OCI-LY3 (cell line): ENCODE results near the gene SEPTIN1.

ENCODE experiments used
- EZH2phosphoT487 ChIP-seq: fragments of 200-600 bp; shearing (Covaris generic); IDR thresholded peaks from 2 replicates; pipeline ENCODE4 v1.6.1; 2018; ENCODE audit warnings: antibody characterized with exemption, mixed run types, low read depth
- TF ChIP-seq, protein P1 (sequence below): fragments of 200-600, 300-600 bp; sonication (generic); IDR thresholded peaks from 2 replicates; pipeline ENCODE4 v1.5.1; 2014; ENCODE audit warnings: antibody characterized with exemption, low read length, low read depth

DNA sequence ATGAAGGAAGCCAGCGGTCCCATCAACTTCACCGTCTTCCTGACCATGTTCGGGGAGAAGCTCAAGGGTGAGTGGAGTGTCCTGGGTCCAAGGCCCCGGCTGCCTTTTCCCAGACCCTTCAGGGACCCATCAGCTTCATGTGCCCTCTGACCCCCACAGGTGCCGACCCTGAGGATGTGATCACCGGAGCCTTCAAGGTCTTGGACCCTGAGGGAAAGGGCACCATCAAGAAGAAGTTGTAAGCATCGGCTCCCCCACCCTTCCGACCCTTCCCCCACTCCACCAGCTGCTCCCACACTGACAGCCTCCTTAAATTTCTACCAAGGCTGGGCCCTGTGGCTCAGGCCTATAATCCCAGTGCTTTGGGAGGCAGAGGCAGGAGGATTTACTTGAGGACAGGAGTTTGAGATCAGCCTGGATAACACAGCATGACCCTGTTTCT is 5.9 kb downstream of the SEPTIN1 start:
- TF ChIP-seq, protein P1, sequence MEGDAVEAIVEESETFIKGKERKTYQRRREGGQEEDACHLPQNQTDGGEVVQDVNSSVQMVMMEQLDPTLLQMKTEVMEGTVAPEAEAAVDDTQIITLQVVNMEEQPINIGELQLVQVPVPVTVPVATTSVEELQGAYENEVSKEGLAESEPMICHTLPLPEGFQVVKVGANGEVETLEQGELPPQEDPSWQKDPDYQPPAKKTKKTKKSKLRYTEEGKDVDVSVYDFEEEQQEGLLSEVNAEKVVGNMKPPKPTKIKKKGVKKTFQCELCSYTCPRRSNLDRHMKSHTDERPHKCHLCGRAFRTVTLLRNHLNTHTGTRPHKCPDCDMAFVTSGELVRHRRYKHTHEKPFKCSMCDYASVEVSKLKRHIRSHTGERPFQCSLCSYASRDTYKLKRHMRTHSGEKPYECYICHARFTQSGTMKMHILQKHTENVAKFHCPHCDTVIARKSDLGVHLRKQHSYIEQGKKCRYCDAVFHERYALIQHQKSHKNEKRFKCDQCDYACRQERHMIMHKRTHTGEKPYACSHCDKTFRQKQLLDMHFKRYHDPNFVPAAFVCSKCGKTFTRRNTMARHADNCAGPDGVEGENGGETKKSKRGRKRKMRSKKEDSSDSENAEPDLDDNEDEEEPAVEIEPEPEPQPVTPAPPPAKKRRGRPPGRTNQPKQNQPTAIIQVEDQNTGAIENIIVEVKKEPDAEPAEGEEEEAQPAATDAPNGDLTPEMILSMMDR = no peak
- TF ChIP-seq EZH2phosphoT487 = no peak
